Prostate gland (tissue), 2 donors: ENCODE data around the gene FFAR3.

ENCODE experiments used
- POLR2A ChIP-seq: fragments of 450-650 bp; IDR thresholded peaks from one replicate; pipeline ENCODE4 v1.6.1; 2016; ENCODE audit warnings: antibody characterized with exemption, mild to moderate bottlenecking
- TF ChIP-seq, protein P1 (sequence below), 4 experiments: fragments of 200-600 bp in 2 of 4; fragments of 450-650 bp in 2 of 4; sonication (generic) in 2 of 4; IDR thresholded peaks; 1 replicate in 3 of 4; 2 replicates in 1 of 4; pipeline ENCODE4 v1.5.1; 2016 to 2019; ENCODE audit warnings: antibody characterized with exemption in 4 of 4, mild to moderate bottlenecking in 2 of 4, moderate library complexity in 2 of 4

DNA sequence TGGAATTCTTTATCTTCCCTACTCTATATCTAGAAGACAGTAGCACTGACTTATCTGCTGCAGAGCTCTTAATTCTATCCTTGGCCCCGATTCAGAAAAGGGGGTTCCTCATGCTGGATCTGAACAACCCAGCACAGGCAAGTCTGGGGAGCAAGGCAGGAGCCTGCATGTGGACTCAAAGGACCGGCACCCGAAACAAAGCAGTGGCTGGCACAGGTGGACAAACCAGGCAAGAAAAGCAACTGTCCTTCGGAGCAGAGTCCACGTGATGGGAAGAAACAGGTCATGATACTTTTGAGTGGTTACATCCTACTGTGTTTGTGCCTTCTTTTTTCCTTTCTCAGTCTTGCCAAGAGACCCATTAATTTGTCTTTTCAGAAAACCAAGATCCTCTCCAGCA is 50.9 kb downstream of the FFAR3 start:
- TF ChIP-seq, protein P1, sequence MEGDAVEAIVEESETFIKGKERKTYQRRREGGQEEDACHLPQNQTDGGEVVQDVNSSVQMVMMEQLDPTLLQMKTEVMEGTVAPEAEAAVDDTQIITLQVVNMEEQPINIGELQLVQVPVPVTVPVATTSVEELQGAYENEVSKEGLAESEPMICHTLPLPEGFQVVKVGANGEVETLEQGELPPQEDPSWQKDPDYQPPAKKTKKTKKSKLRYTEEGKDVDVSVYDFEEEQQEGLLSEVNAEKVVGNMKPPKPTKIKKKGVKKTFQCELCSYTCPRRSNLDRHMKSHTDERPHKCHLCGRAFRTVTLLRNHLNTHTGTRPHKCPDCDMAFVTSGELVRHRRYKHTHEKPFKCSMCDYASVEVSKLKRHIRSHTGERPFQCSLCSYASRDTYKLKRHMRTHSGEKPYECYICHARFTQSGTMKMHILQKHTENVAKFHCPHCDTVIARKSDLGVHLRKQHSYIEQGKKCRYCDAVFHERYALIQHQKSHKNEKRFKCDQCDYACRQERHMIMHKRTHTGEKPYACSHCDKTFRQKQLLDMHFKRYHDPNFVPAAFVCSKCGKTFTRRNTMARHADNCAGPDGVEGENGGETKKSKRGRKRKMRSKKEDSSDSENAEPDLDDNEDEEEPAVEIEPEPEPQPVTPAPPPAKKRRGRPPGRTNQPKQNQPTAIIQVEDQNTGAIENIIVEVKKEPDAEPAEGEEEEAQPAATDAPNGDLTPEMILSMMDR (IDR thresholded peaks at IDR 0.05) = no peak
- no peak for TF ChIP-seq POLR2A
